Thyroid gland (tissue), 4 donors: ENCODE results near the gene EMID1.

Experiments
- CTCF ChIP-seq, 6 experiments: fragments of 200-600 bp in 3 of 6; fragments of 450-650 bp in 3 of 6; sonication (generic) in 3 of 6; IDR thresholded peaks; one replicate each; pipeline ENCODE4 v1.5.1; 2016 to 2019; ENCODE audit warnings: antibody characterized with exemption in 6 of 6, mild to moderate bottlenecking in 2 of 6, inconsistent platforms in 1 of 6, moderate library complexity in 1 of 6
- POLR2A ChIP-seq, 2 donors: fragments of 450-650 bp; IDR thresholded peaks; one replicate each; pipeline ENCODE4 v1.6.1; 2017; ENCODE audit warnings: antibody characterized with exemption in 2 of 2, mild to moderate bottlenecking in 2 of 2, moderate library complexity in 1 of 2

- TF ChIP-seq CTCF (IDR thresholded peaks at IDR 0.05) (no peak), POLR2A (IDR thresholded peaks at IDR 0.05) (no peak)
These were observed 10.5 kb downstream of the EMID1 start for GRCh38 chr22:29216011-29216872.
